SK-N-SH (cell line): ENCODE results near the gene OR51B6. TPM values are rescaled to one million over a fixed set of nuclear protein-coding genes. Genes with fewer than 3 reads are reported as not detected.

Experiments
- CTCF ChIA-PET: fragments of 300-600, 350-600 bp; formaldehyde crosslinking; extraction: SDS; loops from one replicate; lab custom pipeline; 2021; lab: Yijun Ruan, JAX
- POLR2A ChIA-PET: fragments of 350-600 bp; sonication (Branson Sonifier 250); formaldehyde crosslinking; extraction: SDS; loops from one replicate; lab custom pipeline; 2020; ENCODE audit warnings: antibody characterized with exemption, inconsistent platforms; lab: Yijun Ruan, JAX
- DNase-seq: peaks from one replicate; pipeline ENCODE4 v3.0.0; 2012
- H2AFZ ChIP-seq: fragments of 200-600 bp; sonication (generic); 2 replicates; pipeline ENCODE4 v1.8.1; 2016; ENCODE audit warnings: antibody characterized with exemption, mild to moderate bottlenecking, low read depth
- H3F3A ChIP-seq: fragments of 200-600 bp; sonication (generic); replicated peaks from 2 replicates; pipeline ENCODE3; 2016; ENCODE audit warnings: antibody characterized with exemption, mild to moderate bottlenecking; ENCODE audit not compliant: insufficient read depth
- H3K27ac ChIP-seq, 2 experiments: fragments of 200-500 bp in 1 of 2; fragments of 200-600 bp in 1 of 2; sonication (Bioruptor generic) in 1 of 2; sonication (generic), shearing (Covaris generic) in 1 of 2; 2 replicates each; pipeline versions ENCODE4 v1.5.1 to v1.6.1; 2014 to 2016; ENCODE audit warnings: low read depth in 2 of 2, inconsistent platforms in 1 of 2, low read length in 1 of 2, mild to moderate bottlenecking in 1 of 2, mixed read lengths in 1 of 2
- H3K27me3 ChIP-seq: fragments of 200-600 bp; sonication (generic), shearing (Covaris generic); 2 replicates; pipeline ENCODE4 v1.6.1; 2016; ENCODE audit warnings: mixed run types; ENCODE audit not compliant: insufficient read depth
- H3K36me3 ChIP-seq, 2 experiments: fragments of 200-500 bp in 1 of 2; fragments of 200-600 bp in 1 of 2; sonication (Bioruptor generic) in 1 of 2; sonication (generic) in 1 of 2; replicated peaks in 1 of 2; 2 replicates each; pipeline versions ENCODE3 to v1.5.1; 2014 to 2016; ENCODE audit warnings: low read length in 1 of 2, mild to moderate bottlenecking in 1 of 2; ENCODE audit not compliant: insufficient read depth in 2 of 2, control insufficient read depth in 1 of 2
- H3K4me1 ChIP-seq, 2 experiments: fragments of 200-500 bp in 1 of 2; fragments of 200-600 bp in 1 of 2; sonication (Bioruptor generic) in 1 of 2; sonication (generic), shearing (Covaris generic) in 1 of 2; 2 replicates each; pipeline versions ENCODE4 v1.5.1 to v1.6.1; 2014 to 2016; ENCODE audit warnings: low read depth in 1 of 2, low read length in 1 of 2, mixed run types in 1 of 2; ENCODE audit not compliant: insufficient read depth in 2 of 2, control insufficient read depth in 1 of 2
- H3K4me2 ChIP-seq: fragments of 200-600 bp; sonication (generic), shearing (Covaris generic); 2 replicates; pipeline ENCODE4 v1.6.1; 2017; ENCODE audit warnings: mixed run types
- H3K4me3 ChIP-seq, 2 experiments: fragments of 200-500 bp in 1 of 2; fragments of 200-600 bp in 1 of 2; sonication (Bioruptor generic) in 1 of 2; sonication (generic), shearing (Covaris generic) in 1 of 2; 2 replicates each; pipeline versions ENCODE4 v1.5.1 to v1.8.1; 2014 to 2016; ENCODE audit warnings: low read depth in 2 of 2, inconsistent platforms in 1 of 2, low read length in 1 of 2, mild to moderate bottlenecking in 1 of 2, mixed read lengths in 1 of 2, moderate library complexity in 1 of 2
- H3K79me2 ChIP-seq: fragments of 200-600 bp; sonication (generic); 2 replicates; pipeline ENCODE4 v1.8.1; 2017; ENCODE audit warnings: mild to moderate bottlenecking; ENCODE audit not compliant: insufficient read depth
- H3K9ac ChIP-seq: fragments of 200-600 bp; sonication (generic); 2 replicates; pipeline ENCODE4 v1.6.1; 2017; ENCODE audit warnings: mixed run types
- H3K9me2 ChIP-seq: fragments of 200-600 bp; sonication (generic); 2 replicates; pipeline ENCODE4 v1.6.1; 2017; ENCODE audit warnings: mixed run types
- H3K9me3 ChIP-seq: fragments of 200-600 bp; sonication (generic); 2 replicates; pipeline ENCODE4 v1.6.1; 2017; ENCODE audit warnings: mixed run types, mild to moderate bottlenecking, moderate library complexity
- H4K20me1 ChIP-seq: fragments of 200-600 bp; sonication (generic); 2 replicates; pipeline ENCODE4 v1.6.1; 2017; ENCODE audit warnings: mild to moderate bottlenecking, mixed run types; ENCODE audit not compliant: insufficient read depth
- CHD2 ChIP-seq: fragments of 150-350 bp; IDR thresholded peaks from 2 replicates; pipeline ENCODE4 v1.6.1; 2018; ENCODE audit warnings: low read length; ENCODE audit not compliant: partially characterized antibody
- ELF1 ChIP-seq: IDR thresholded peaks from 2 replicates; pipeline ENCODE4 v1.4.0; 2012
- EP300 ChIP-seq, 2 experiments: IDR thresholded peaks; 2 replicates each; pipeline versions ENCODE4 v1.4.0 to v1.6.1; 2012; ENCODE audit warnings: borderline replicate concordance in 1 of 2, low read depth in 1 of 2, low read length in 1 of 2
- FOXJ3 ChIP-seq: sonication (generic); formaldehyde crosslinking; IDR thresholded peaks from 2 replicates; pipeline ENCODE4 v1.5.1; 2020; ENCODE audit warnings: mild to moderate bottlenecking, missing genetic modification reagents
- GABPA ChIP-seq: IDR thresholded peaks from 2 replicates; pipeline ENCODE4 v1.4.0; 2012; ENCODE audit warnings: low read depth, mild to moderate bottlenecking
- JUND ChIP-seq: IDR thresholded peaks from 2 replicates; pipeline ENCODE4 v1.4.0; 2012
- MXI1 ChIP-seq: IDR thresholded peaks from 2 replicates; pipeline ENCODE4 v1.6.1; 2012; ENCODE audit warnings: mild to moderate bottlenecking, low read depth, low read length, improper control_type of control experiment
- NFIC ChIP-seq: IDR thresholded peaks from 2 replicates; pipeline ENCODE4 v1.4.0; 2012; ENCODE audit warnings: borderline replicate concordance
- RXRA ChIP-seq: IDR thresholded peaks from 2 replicates; pipeline ENCODE4 v1.4.0; 2012; ENCODE audit warnings: low read depth, mild to moderate bottlenecking, borderline replicate concordance
- TAF1 ChIP-seq: IDR thresholded peaks from 2 replicates; pipeline ENCODE4 v1.6.1; 2012; ENCODE audit warnings: low read depth, mild to moderate bottlenecking, low read length, moderate library complexity, borderline replicate concordance
- TCF12 ChIP-seq: IDR thresholded peaks from 2 replicates; pipeline ENCODE4 v1.4.0; 2012
- WGBS: methylation state at CpG from one replicate; pipeline ENCODE4 v1.1.6; 2017; ENCODE audit warnings: low lambda C conversion rate; 5-methylcytosine and 5-hydroxymethylcytosine counted together
- polyA plus RNA-seq, 3 experiments: library from polyadenylated mRNA; depleted of rRNA; stranded (reverse); fragments of >200 nt; gene quantifications; 2 replicates each; pipeline ENCODE4 v1.2.3, GENCODE V29; 2012
- TF ChIP-seq, protein P1 (sequence below): fragments of 200-600 bp; sonication (generic); IDR thresholded peaks from 2 replicates; pipeline ENCODE4 v1.6.1; 2017; ENCODE audit warnings: antibody characterized with exemption, mild to moderate bottlenecking, moderate library complexity
- TF ChIP-seq, protein P2 (sequence below): fragments of 150-350 bp; IDR thresholded peaks from 2 replicates; pipeline ENCODE4 v1.6.1; 2016; ENCODE audit warnings: mild to moderate bottlenecking, low read depth, low read length
- TF ChIP-seq, protein P3 (sequence below): IDR thresholded peaks from 2 replicates; pipeline ENCODE4 v1.6.1; 2012; ENCODE audit warnings: mild to moderate bottlenecking, low read depth, low read length, moderate library complexity
- TF ChIP-seq, protein P4 (sequence below): IDR thresholded peaks from 2 replicates; pipeline ENCODE4 v1.4.0; 2012; ENCODE audit warnings: low read depth, borderline replicate concordance

Gene OR51B6
- polyA plus RNA-seq, 1 of the 3 experiments (the other 2 are of a cell fraction) = not detected

DNA sequence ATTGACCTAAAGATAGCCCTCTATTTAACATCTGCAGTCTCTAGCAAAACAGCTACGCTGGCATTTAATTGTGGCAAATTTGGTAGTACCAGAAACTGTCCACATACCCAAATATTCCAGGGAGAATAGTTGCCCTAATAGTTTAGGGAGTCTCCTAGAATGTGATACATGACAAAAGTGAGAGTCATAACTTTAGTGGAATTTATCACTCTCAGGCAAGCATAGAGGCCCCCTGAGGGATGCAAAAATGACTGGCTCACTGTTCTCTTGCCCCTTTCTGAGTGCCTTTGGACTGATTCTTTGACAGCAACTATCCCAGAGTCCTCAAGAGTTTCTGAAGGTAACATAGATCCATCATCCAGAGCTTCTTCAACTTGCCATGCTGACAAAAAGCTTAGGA, 47.3 kb upstream of the OR51B6 start:
- no peaks in the 10 kb centered on the region for H3K9me3 ChIP-seq
- no peaks in the 10 kb centered on the region for H3K36me3 ChIP-seq
- ChIA-PET POLR2A (no interaction called here), CTCF (no interaction called here)
- TF ChIP-seq NFIC (no peak), TCF12 (no peak), ELF1 (no peak), FOXJ3 (no peak), EP300 (IDR thresholded peaks at IDR 0.05; ENCODE audit: borderline replicate concordance in 1 of 2, low read depth in 1 of 2, low read length in 1 of 2) (no peak), TAF1 (no peak), CHD2 (no peak), RXRA (no peak), JUND (no peak), MXI1 (no peak), GABPA (no peak)
- TF ChIP-seq, protein P1, sequence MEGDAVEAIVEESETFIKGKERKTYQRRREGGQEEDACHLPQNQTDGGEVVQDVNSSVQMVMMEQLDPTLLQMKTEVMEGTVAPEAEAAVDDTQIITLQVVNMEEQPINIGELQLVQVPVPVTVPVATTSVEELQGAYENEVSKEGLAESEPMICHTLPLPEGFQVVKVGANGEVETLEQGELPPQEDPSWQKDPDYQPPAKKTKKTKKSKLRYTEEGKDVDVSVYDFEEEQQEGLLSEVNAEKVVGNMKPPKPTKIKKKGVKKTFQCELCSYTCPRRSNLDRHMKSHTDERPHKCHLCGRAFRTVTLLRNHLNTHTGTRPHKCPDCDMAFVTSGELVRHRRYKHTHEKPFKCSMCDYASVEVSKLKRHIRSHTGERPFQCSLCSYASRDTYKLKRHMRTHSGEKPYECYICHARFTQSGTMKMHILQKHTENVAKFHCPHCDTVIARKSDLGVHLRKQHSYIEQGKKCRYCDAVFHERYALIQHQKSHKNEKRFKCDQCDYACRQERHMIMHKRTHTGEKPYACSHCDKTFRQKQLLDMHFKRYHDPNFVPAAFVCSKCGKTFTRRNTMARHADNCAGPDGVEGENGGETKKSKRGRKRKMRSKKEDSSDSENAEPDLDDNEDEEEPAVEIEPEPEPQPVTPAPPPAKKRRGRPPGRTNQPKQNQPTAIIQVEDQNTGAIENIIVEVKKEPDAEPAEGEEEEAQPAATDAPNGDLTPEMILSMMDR = no peak
- TF ChIP-seq, protein P2, sequence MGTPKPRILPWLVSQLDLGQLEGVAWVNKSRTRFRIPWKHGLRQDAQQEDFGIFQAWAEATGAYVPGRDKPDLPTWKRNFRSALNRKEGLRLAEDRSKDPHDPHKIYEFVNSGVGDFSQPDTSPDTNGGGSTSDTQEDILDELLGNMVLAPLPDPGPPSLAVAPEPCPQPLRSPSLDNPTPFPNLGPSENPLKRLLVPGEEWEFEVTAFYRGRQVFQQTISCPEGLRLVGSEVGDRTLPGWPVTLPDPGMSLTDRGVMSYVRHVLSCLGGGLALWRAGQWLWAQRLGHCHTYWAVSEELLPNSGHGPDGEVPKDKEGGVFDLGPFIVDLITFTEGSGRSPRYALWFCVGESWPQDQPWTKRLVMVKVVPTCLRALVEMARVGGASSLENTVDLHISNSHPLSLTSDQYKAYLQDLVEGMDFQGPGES = no peak
- TF ChIP-seq, protein P3, sequence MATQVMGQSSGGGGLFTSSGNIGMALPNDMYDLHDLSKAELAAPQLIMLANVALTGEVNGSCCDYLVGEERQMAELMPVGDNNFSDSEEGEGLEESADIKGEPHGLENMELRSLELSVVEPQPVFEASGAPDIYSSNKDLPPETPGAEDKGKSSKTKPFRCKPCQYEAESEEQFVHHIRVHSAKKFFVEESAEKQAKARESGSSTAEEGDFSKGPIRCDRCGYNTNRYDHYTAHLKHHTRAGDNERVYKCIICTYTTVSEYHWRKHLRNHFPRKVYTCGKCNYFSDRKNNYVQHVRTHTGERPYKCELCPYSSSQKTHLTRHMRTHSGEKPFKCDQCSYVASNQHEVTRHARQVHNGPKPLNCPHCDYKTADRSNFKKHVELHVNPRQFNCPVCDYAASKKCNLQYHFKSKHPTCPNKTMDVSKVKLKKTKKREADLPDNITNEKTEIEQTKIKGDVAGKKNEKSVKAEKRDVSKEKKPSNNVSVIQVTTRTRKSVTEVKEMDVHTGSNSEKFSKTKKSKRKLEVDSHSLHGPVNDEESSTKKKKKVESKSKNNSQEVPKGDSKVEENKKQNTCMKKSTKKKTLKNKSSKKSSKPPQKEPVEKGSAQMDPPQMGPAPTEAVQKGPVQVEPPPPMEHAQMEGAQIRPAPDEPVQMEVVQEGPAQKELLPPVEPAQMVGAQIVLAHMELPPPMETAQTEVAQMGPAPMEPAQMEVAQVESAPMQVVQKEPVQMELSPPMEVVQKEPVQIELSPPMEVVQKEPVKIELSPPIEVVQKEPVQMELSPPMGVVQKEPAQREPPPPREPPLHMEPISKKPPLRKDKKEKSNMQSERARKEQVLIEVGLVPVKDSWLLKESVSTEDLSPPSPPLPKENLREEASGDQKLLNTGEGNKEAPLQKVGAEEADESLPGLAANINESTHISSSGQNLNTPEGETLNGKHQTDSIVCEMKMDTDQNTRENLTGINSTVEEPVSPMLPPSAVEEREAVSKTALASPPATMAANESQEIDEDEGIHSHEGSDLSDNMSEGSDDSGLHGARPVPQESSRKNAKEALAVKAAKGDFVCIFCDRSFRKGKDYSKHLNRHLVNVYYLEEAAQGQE = no peak
- TF ChIP-seq, protein P4, sequence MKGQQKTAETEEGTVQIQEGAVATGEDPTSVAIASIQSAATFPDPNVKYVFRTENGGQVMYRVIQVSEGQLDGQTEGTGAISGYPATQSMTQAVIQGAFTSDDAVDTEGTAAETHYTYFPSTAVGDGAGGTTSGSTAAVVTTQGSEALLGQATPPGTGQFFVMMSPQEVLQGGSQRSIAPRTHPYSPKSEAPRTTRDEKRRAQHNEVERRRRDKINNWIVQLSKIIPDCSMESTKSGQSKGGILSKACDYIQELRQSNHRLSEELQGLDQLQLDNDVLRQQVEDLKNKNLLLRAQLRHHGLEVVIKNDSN = no peak
- no peak for DNase-seq
- no peaks in the 10 kb centered on the region; the same call in 1 of the 2 replicates for H3K27me3 ChIP-seq
- H3K4me2 ChIP-seq = no peak overlapping the region
- H3K9ac ChIP-seq = no peak overlapping the region
- no peaks in the 10 kb centered on the region for H3K4me1 ChIP-seq
- no peaks in the 10 kb centered on the region for H3K79me2 ChIP-seq
- H3K4me3 ChIP-seq = no peak overlapping the region
- H3F3A ChIP-seq = no peaks in the 10 kb centered on the region
- H3K27ac ChIP-seq = no peak overlapping the region
- H2AFZ ChIP-seq = no peak overlapping the region
- H3K9me2 ChIP-seq = no peaks in the 10 kb centered on the region
- 20% methylated on average over 1 of the region's 1 CpG for WGBS
- H4K20me1 ChIP-seq = no peaks in the 10 kb centered on the region
